Measurements from ENCODE around the gene NEMP1.
"Not testable (repeated sequence)": the region's sequence is repeated elsewhere in the genome, so short reads cannot be mapped to it uniquely, and the experiment has no call there.

NEMP1 gene, protein sequence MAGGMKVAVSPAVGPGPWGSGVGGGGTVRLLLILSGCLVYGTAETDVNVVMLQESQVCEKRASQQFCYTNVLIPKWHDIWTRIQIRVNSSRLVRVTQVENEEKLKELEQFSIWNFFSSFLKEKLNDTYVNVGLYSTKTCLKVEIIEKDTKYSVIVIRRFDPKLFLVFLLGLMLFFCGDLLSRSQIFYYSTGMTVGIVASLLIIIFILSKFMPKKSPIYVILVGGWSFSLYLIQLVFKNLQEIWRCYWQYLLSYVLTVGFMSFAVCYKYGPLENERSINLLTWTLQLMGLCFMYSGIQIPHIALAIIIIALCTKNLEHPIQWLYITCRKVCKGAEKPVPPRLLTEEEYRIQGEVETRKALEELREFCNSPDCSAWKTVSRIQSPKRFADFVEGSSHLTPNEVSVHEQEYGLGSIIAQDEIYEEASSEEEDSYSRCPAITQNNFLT

DNA sequence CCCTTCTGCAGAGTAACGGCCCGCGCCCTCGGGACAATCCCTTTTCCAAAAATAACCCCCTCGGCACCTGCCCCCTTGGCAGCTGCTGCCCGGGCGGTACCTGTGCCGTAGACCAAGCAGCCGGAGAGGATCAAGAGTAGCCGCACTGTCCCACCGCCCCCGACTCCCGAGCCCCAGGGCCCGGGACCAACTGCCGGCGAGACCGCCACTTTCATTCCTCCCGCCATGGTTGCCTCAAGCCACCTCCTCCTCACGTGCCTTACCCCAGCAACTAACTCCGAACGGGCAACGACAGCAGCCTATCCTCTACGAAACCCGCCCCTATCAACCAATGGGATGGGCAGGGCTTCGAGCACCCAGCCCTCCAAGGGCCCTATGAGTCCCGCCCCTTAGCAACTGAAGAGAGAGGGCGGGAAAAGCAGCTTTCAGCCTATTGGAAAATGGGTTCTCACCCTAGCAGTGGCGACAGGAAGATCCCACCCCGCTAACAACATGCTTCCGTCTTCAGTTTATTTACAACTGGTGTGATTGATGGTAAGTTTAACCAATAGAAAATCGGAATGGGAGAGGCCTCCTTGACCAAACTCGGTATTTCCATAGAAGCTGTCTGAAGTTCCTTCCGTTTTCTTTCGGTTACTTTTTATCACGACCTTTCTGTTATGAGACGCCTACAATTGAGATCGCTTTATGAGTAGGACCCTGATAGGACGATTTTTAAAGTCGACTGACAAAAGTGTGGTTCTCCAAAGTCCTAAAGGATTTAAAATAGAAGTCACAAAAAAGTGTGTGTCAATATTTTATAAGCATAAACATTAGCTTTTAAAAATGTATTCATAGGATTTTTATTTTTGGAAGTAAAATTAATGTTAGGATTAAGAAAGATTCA, at the start of gene NEMP1:
Gene NEMP1, minus strand, starts transcription at position 273 of the 886 bp plus-strand sequence. Its CDS starts 46 bp downstream, at position 227.
- peak; percentile 81 to 86 for DNase-seq (ENCODE audit: low read depth in 2 of 2)

GRCh38 chr12:57127726-57128518, 49.3 kb upstream of the NEMP1 start, which contains the start of gene LRP1:
Gene LRP1 (plus strand): TSS chr12:57128483. CDS start chr12:57128965, 482 bp downstream.
- DNase-seq (ENCODE audit: low read depth in 2 of 2): peak; percentile 48 to 69

DNA sequence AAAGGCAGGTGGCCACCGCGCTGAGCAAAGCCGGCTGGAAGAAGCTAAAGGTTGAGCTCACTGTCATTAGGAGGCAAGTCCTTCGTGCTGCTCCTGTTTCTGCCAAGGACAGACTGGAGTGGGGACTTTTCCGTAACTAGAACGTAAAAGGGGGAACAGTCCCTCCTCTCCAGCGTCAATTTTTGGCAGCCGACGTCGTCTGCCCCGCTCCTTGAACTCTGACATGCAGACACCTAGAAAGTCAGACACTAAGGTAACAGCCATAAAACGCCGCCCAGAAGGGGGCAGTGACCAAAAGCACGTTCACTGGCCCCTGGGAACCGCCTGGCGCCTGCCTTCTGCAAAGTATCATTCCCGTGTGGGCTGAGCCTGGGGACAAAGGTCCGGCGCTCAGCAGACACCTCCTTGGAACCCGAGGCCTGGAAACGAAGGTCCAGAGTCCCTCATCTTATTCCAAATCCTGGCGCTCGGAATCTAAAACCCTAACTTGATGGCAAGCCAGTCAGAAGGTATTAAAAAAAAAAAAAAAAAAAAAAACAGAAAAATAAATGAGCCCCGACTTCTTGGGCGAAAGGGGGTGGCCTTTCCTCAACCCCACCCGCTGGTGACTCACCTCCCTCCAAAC, 48.6 kb upstream of the NEMP1 start:
- DNase-seq (ENCODE audit: low read depth in 2 of 2): peak in 1 of 2 donors; percentile 54

- DNase-seq (ENCODE audit: low read depth in 2 of 2): no peak
Measured at GRCh38 chr12:57126561-57126960, 48.0 kb upstream of the NEMP1 start.

GRCh38 chr12:57126061-57126460, 47.5 kb upstream of the NEMP1 start:
- no peak for DNase-seq (ENCODE audit: low read depth in 2 of 2)

GRCh38 chr12:57124261-57124877, 45.8 kb upstream of the NEMP1 start:
- DNase-seq (ENCODE audit: low read depth in 2 of 2): peak; percentile 56 to 59

- no peak for DNase-seq (ENCODE audit: low read depth in 2 of 2)
Measured at GRCh38 chr12:57123813-57124212, 45.2 kb upstream of the NEMP1 start.

GRCh38 chr12:57120718-57121117, 42.1 kb upstream of the NEMP1 start:
- not testable (repeated sequence) for DNase-seq (ENCODE audit: low read depth in 2 of 2)

DNA sequence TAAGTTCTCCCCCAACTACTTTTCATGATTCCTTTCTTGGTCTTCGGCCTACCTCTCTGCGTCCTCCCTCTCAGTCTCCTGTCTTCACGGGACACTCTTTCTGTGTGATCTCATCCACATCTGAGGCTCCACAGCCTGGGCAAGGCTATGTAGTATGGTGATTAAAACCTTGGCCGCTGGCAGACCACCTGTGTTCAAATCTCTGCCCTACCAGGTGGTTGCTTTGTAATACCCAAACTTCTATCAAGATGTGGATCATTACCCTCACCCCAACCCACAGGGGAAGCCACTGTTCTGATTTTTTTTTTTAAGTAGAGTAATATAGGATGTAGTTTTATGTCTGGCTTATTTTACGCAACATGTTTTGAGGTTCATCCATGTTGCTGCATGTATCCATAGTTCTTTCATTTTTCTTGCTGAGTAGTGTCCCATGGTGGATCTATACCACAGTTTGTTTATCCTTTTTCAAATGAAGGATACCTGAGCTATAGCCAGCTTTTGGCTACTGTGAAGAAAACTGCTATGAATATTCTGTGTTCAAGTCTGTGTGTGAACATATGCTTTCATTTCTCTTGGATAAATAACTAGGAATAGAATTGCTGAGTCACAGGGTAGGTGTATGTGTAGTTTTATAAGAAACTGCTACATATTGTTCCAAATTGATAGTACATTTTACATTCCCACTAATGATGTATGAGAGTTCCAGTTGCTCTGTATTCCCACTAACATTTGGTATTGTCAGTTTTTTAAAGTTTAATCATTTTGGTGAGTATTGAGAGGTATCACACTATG, 40.9 kb upstream of the NEMP1 start:
- DNase-seq (ENCODE audit: low read depth in 2 of 2): no peak

- DNase-seq (ENCODE audit: low read depth in 2 of 2): no peak
Measured at GRCh38 chr12:57118711-57119271, 40.2 kb upstream of the NEMP1 start.

DNA sequence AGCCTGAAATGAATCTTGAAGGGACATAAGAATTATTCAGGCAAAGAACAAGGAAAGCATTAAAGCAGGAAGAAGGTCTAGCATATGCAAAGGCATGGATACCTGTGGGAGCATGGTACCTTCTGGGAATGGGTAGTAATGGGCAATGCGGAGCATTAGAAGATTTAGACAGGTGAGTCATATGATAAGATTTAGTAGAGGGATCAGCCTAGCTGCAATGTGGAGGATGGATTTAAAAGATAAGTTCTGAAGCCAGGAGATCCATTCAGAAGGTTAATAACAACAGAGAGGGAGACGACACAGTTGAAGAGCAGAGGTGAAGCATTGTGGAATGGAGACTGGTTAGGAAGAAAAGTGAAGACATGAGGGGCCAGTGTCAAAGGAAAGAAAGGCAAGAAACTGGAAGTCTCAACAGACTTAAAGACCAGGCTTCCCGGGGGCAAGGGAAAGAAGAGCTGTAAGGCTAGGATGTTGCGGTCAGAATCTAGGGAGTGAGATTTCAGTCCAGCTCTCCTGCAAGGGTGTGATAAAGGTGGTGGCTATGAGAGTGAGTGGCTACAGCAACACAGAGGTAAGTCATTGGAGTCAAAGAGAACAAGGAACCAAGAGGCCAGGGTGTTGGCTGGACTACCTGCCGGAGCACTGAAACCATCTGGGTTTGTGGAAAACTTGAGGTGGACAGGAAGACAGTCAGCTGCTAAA, 38.1 kb upstream of the NEMP1 start:
- DNase-seq (ENCODE audit: low read depth in 2 of 2): no peak

GRCh38 chr12:57112492-57113294, 34.1 kb upstream of the NEMP1 start:
- no peak for DNase-seq (ENCODE audit: low read depth in 2 of 2)

DNA sequence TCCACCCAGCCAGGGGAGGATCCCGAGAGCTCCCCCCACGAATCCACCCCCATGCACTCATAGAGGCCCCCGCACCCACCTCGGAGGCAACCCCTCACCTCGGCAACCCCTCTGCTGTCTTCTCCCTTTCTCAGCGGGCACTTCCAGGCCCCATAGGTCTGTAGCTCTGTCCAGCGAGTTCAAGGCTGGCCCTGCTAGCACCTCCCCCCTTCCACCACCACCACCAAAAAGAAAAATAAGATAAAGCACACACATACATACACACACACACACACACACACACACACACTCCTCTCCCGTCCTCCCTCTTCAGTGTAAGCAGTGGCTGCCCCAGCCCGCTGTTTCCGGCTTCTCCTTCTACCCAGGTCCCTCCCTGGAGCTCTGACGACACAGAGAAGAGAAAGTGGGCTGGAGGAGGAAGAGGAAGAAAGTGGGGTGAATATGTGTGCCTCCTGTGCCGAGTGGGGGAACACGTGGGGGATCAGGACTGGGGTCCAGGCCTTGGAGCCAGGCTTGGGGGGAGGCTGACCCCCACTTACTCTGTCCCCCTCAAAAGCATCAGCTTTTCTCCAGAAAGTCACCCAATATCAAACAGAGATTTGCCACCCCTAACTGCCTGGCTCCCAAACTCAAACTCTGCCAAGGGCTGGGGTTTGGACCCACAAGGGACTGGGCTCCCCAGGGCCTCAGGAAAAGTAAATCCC, 32.6 kb upstream of the NEMP1 start, which contains the start of gene STAT6:
Gene STAT6, minus strand, starts transcription at position 332 of the 704 bp plus-strand sequence. CDS start 3,084 bp downstream, outside the sequence.
- DNase-seq (ENCODE audit: low read depth in 2 of 2): peak; percentile 51 to 75

- DNase-seq (ENCODE audit: low read depth in 2 of 2): peak; percentile 30 to 54
Measured at GRCh38 chr12:57110104-57111030, 31.8 kb upstream of the NEMP1 start.

- DNase-seq (ENCODE audit: low read depth in 2 of 2): no peak
Measured at GRCh38 chr12:57109207-57110103, 30.9 kb upstream of the NEMP1 start.

Measured in stimulated activated CD8-positive, alpha-beta memory T cell treated with anti-CD3 and anti-CD28 coated beads, Interleukin-2, amount 100 ng/mL, for 1 hour (primary cell).